ENCODE results near the gene NES.

Gene NES

DNA sequence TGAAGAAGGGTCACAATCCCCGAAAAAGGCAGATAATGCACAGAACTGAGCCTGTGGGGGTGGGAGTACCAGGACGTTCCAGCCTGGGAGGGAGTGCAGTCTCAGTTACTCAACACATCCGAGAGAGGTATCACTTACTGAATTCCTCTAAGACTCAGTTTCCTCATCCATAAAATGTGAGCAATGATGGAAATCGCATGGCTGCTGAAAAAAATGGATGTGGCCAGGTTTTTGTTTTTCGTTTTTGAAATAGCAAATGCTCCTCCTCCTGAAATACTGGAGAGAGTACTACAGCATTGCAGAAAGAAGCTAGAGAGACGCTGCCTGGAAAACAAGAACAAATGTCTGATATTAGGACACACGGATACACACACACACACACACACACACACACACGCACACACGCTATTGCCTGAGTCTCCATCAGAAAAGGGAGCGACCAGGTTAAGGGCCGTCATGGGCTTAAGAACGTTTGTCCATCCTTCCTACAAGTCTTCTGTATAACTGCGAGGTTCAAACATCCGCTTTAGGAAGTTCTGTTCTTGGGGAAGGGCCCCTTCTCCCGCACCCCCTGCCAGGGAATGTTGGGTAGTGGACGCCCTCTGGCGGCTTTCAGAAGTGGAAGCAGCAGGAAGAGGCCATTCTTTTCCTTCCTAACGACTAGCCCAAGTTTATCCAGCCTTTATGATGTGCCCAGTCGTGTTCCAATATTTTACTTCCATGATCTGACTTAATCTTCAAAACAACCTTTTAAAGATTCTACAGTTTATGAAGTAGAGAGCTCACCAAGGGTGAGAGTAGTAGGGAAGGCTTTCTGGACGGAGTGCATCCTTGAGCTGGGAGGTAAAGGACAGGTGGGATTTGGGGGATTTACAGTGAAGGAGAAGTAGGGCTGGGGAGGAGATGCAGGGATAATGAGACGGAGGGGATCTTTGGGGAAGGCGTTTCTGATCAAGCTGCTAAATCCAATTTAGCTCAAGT lies 699 bp upstream of the NES start:
- FAIRE-seq: peak; percentile 32

DNA sequence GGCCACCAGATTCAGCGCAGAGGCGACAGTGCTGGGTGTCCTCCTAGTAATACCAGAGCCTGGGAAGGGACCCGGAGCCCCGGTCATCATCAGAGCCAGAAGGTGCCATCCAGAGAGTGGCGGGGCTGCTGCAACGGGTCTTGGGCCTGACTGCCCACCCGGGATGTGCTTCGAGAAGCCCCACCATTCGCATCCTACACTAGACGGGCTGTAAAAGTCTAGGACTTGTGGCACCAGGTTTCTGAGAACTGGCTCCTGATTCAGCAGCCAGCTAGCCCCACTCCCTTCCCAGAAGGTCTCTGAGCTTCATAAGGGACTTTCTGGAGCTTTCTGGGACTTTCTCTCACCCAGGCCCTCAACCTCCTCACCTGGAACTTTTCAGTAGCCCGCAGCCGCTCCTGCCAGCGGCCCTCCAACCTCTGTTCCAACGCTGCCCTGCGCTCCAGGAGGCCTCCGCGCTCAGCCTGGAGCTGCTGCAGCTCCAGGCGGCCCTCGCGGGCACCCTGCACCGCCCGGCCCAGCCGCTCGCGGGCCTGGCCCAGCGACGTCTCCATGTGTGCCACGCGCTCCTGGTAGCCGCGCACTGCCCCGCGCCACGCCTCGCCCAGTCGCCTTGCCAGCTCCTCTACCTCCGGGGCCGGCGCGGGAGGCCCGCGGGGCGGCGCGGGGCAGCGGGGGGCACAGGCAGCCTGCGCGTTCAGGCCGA lies 940 bp downstream of the NES start:
- FAIRE-seq: no peak

DNA sequence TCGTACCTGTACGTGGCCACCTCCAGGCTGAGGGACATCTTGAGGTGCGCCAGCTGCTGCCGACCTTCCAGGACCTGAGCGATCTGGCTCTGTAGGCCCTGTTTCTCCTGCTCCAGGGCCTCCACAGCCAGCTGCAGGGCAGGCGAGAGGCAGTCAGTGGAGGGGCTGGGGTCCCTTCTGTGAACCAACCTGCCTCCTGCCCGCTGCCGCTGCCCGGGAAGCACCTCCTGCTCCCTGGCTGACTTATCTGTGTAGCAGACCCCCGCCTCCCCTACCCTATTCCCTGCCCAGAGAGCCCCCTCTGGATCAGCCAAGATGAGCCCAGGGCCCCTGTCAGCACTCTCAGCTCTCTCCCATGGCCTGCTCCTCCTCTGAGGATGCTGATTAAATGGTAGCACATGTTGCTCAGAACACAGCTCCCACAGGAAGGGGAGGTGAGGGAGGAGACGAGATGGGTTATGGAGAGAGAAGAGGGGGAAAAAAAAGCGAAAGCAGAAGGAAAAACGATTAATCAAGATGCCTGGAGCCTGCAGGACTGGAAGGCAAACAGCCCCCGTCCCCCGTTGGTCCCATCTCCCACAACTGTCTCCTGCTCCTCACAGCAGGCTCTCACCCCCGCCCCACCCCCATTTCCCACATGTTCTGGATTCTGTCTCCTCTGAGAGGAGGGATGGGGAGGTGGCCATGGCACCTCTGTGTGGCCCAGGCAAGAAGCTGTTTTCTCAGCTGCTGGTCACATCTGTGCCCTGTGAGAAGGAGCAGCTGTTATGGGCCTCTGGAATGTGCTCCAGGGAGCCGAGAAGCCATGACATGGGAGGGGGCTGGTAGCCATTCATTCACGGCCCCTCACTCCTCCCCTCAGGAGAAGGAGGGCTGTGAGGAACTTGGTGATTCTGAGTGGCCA lies 1.7 kb downstream of the NES start:
- FAIRE-seq: no peak

DNA sequence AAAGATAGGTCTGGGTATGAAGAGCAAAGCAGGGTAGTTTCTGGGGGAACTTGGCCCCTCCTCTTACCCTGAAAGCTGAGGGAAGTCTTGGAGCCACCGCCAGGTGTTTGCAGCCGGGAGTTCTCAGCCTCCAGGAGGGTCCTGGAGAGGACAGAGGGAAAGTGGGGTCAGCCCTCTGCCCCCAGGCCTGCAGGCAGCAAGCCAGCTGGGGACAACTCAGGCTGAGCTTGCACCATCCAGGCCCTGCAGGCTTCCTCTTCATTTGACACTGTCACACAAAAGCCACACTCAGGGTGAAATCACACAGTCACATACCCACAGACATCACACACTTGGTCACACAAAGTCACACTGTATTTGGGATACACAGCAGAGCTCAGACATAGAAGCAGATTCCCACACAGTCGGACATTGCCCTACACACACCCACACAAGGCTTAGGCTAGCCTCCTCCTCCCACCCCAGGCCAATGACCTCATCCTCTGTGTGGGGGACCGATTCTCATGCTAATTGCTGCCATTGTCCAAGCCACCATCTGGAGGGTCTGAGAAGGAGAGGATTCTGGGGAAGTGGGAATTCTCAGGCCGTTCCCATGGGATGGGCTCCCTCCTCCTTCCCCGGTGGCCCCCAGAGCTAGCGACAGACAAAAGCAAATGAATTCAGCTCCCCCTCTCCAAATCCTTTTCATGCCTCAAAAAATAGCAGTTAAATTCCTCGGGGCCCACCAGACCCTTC lies 3.7 kb downstream of the NES start:
- no peak for FAIRE-seq

GRCh38 chr1:156671804-156672203 lies 5.4 kb downstream of the NES start:
- no peak for FAIRE-seq

- no peak for FAIRE-seq
Observed at GRCh38 chr1:156670791-156671190, 6.4 kb downstream of the NES start.

GRCh38 chr1:156670359-156670758 lies 6.8 kb downstream of the NES start:
- FAIRE-seq: no peak

DNA sequence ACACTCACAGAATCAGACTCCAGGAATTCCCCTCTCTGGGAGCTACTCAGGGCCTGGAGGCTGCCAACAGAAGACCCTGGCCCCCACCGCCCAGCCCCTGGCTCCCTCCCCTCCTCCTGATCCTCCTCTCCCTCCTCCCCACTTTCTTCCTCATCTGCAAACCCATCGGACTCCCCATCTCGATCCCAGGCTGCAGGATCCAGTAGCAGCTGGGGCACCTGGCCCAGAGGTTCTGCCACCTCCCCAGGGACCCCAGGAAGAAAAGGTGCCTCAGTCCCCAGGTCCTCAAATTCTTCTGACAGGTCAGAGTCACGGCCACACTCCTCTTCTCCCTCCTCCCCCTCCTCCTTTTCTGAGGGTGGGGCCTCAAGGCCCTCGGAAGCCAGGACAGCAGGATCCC lies 7.4 kb downstream of the NES start:
- no peak for FAIRE-seq

GRCh38 chr1:156668801-156669637 lies 8.2 kb downstream of the NES start:
- FAIRE-seq: no peak

- FAIRE-seq: no peak
Observed at GRCh38 chr1:156667968-156668709, 9.1 kb downstream of the NES start.

DNA sequence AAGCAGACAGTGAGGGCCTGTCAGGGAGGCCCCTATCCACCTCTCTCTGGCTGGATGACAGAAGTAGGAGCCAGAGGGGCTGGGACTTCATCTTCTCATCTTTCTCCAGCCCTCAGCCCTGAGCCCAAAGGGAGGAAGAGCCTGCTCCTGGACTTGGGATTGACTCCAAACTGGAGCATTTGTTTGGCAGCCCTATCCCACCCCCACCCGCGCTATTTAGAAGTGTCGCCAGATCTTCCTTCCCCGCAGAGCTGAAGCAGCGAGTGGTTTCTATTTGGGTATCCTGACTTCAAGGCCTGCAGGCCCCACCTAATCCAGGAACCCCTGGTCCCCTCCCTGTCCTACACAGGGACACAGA lies 9.6 kb downstream of the NES start:
- FAIRE-seq: no peak

- no peak for FAIRE-seq
Observed at GRCh38 chr1:156666862-156667609, 10.2 kb downstream of the NES start.

GRCh38 chr1:156665539-156665938 lies 11.7 kb downstream of the NES start:
- no peak for FAIRE-seq

DNA sequence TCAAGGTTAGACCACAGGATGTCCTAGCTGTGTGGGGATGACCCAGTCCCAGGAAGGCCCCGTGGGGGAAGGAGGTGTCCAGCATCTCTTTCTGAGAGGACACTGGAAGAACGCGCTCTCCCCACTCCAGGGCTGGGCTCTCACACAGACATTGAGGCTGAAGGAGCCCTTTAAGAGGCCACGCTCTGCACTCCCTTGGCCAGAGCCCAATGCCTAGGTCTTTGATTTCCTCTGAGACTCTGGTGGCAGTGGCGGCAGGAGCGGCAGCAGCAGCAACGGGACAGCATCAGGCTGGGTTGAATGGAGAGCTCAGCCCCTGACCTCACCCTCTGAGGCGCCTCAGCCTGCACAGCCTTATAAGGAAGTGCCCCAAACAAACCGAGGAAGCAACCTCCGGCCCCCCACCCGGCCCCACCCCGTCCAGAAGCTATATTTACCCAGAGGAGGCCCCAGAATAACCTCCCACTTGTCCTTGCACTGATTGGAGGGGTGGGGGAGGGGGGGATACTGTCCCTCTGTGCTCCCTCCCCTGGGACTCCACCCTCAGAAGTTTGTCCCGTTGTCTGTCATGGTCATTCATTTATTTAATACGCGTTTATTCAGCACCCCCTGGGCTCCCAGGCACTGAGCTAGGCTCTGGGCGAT lies 12.3 kb downstream of the NES start:
- FAIRE-seq: no peak

- FAIRE-seq: no peak
Observed at GRCh38 chr1:156664046-156664766, 13.0 kb downstream of the NES start.

DNA sequence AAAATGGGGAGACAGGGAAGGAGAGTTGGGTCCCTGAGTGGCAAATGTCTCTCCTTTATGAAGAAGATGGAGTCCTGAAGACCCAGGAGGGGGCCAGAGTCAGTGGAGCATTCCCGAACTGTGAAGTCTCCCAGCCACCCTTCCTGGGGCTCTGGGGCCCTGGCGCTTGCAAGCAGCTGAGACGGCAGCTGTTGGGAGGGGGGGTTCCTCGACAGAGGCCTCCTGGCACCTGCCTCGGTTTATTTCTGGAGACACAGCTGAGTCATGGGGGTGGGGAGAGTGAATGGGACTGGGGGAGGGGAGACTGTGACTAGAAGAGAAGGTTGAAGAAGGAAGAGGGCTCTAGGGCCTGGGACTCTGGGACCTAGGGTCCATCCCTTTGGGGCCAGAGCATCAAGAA lies 14.0 kb downstream of the NES start:
- FAIRE-seq: no peak

- no peak for FAIRE-seq
Observed at GRCh38 chr1:156662800-156663055, 14.5 kb downstream of the NES start.

GRCh38 chr1:156662005-156662799 lies 15.0 kb downstream of the NES start:
- no peak for FAIRE-seq
